ENCODE data around the gene LIG1.

The LIG1 gene

DNA sequence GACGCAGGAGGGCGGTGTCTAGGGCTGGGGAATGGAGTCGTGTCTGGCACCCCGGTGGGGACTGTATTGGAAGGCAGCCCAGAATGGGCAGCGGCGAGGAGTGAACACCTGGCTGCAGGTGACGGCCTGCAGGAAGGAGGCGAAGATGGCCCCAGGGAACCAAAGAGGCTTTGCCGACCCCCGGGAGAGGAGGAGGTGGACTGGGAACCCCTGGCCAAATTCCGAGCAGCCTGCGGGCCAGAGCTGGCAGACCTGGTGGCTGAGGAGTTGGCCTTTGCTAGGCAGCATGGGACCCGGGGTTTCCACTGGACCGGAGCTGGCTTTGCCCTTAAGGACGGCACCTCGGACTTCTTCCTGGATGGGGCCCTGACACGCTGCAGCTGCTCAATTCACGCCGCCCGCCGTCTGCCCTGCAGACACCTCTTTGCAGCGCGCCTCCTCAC lies 26.2 kb upstream of the LIG1 start:
- TF ChIP-seq SIN3A (IDR thresholded peaks at IDR 0.05; ENCODE audit: borderline replicate concordance, insufficient read depth, low read length): no peak
- TF ChIP-seq, protein P1, sequence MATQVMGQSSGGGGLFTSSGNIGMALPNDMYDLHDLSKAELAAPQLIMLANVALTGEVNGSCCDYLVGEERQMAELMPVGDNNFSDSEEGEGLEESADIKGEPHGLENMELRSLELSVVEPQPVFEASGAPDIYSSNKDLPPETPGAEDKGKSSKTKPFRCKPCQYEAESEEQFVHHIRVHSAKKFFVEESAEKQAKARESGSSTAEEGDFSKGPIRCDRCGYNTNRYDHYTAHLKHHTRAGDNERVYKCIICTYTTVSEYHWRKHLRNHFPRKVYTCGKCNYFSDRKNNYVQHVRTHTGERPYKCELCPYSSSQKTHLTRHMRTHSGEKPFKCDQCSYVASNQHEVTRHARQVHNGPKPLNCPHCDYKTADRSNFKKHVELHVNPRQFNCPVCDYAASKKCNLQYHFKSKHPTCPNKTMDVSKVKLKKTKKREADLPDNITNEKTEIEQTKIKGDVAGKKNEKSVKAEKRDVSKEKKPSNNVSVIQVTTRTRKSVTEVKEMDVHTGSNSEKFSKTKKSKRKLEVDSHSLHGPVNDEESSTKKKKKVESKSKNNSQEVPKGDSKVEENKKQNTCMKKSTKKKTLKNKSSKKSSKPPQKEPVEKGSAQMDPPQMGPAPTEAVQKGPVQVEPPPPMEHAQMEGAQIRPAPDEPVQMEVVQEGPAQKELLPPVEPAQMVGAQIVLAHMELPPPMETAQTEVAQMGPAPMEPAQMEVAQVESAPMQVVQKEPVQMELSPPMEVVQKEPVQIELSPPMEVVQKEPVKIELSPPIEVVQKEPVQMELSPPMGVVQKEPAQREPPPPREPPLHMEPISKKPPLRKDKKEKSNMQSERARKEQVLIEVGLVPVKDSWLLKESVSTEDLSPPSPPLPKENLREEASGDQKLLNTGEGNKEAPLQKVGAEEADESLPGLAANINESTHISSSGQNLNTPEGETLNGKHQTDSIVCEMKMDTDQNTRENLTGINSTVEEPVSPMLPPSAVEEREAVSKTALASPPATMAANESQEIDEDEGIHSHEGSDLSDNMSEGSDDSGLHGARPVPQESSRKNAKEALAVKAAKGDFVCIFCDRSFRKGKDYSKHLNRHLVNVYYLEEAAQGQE (IDR thresholded peaks at IDR 0.05; ENCODE audit: insufficient read depth in 1 of 2, low read depth in 2 of 2, low read length in 2 of 2): no peak
- TF ChIP-seq FOXP2 (optimal IDR thresholded peaks at IDR 0.05; ENCODE audit: borderline replicate concordance, extremely low read depth, extremely low read length, insufficient read depth): no peak
- TF ChIP-seq POLR2AphosphoS5 (IDR thresholded peaks at IDR 0.05; ENCODE audit: low read depth, low read length): no peak
- no peak for TF ChIP-seq TAF1 (IDR thresholded peaks at IDR 0.05; ENCODE audit: borderline replicate concordance, insufficient read depth, low read length)

DNA sequence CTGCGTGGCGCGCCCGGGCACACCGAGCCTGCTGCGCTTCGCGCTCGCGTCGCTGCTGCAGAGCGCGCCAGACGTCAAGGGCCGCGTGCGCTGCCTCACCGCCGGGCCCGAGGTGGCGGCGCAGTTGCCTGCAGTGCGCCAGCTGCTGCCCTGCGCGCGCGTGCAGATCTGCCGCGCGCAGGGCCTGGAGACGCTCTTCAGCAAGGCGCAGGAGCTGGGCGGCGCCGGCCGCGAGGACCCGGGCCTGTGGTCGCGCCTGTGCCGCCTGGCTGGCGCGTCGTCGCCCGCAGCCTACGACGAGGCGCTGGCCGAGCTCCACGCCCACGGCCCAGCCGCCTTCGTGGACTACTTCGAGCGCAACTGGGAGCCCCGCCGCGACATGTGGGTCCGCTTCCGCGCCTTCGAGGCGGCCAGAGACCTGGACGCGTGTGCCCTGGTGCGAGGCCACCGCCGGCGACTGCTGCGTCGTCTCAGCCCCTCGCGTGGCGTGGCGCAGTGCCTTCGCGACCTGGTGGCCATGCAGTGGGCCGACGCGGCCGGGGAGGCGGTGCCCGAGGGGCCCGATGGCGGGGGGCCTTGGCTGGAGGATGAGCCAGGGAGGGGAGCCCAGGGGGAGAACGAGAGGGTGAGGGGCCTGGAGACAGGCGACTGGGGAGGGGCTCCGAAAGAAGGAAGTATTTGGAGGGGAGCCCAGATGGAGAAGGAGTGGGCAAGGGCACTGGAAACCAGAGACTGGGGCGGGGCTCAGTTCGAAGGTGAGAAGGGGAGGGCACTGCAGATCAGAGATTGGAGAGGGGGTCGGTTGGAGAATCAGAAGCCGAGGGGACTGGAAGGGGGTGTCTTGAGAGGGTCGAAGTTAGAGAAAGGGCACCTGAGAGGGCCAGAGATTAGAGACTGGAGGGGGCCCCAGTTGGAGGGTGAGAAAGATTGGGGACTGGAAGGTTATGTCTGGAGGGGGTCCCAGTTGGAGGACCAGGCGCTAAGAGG lies 25.0 kb upstream of the LIG1 start:
- TF ChIP-seq, protein P1 (IDR thresholded peaks at IDR 0.05; ENCODE audit: insufficient read depth in 1 of 2, low read depth in 2 of 2, low read length in 2 of 2): no peak
- TF ChIP-seq TAF1 (IDR thresholded peaks at IDR 0.05; ENCODE audit: borderline replicate concordance, insufficient read depth, low read length): no peak
- TF ChIP-seq SIN3A (IDR thresholded peaks at IDR 0.05; ENCODE audit: borderline replicate concordance, insufficient read depth, low read length): no peak
- TF ChIP-seq POLR2AphosphoS5 (IDR thresholded peaks at IDR 0.05; ENCODE audit: low read depth, low read length): no peak
- TF ChIP-seq FOXP2 (optimal IDR thresholded peaks at IDR 0.05; ENCODE audit: borderline replicate concordance, extremely low read depth, extremely low read length, insufficient read depth): no peak

GRCh38 chr19:48194041-48194843 lies 24.1 kb upstream of the LIG1 start:
- TF ChIP-seq, protein P1 (IDR thresholded peaks at IDR 0.05; ENCODE audit: insufficient read depth in 1 of 2, low read depth in 2 of 2, low read length in 2 of 2): no peak
- TF ChIP-seq FOXP2 (optimal IDR thresholded peaks at IDR 0.05; ENCODE audit: borderline replicate concordance, extremely low read depth, extremely low read length, insufficient read depth): no peak
- TF ChIP-seq SIN3A (IDR thresholded peaks at IDR 0.05; ENCODE audit: borderline replicate concordance, insufficient read depth, low read length): no peak
- TF ChIP-seq TAF1 (IDR thresholded peaks at IDR 0.05; ENCODE audit: borderline replicate concordance, insufficient read depth, low read length): no peak
- TF ChIP-seq POLR2AphosphoS5 (IDR thresholded peaks at IDR 0.05; ENCODE audit: low read depth, low read length): no peak

DNA sequence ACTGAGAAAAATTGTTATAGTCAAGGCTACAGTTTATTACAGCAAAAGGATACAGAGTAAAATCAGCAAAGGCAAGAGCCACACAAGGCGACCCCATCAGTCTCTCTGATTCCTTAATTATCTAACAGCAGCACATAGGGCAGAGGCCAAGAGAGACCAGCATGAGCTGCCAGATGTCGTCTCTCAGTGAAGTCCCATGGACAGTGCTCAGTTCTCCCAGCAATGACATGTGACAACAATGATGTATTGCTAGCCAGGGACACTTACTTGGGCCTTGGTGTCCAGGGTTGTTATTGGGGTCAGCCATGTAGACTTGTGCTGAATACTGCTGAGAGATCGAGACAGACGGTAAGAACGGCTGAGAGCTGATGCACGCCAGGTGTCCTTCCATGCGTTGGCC lies 22.6 kb upstream of the LIG1 start:
- TF ChIP-seq POLR2AphosphoS5 (IDR thresholded peaks at IDR 0.05; ENCODE audit: low read depth, low read length) (no peak), FOXP2 (optimal IDR thresholded peaks at IDR 0.05; ENCODE audit: borderline replicate concordance, extremely low read depth, extremely low read length, insufficient read depth) (no peak), TAF1 (IDR thresholded peaks at IDR 0.05; ENCODE audit: borderline replicate concordance, insufficient read depth, low read length) (no peak), SIN3A (IDR thresholded peaks at IDR 0.05; ENCODE audit: borderline replicate concordance, insufficient read depth, low read length) (no peak)
- TF ChIP-seq, protein P1 (IDR thresholded peaks at IDR 0.05; ENCODE audit: insufficient read depth in 1 of 2, low read depth in 2 of 2, low read length in 2 of 2): no peak

Data from PFSK-1 (cell line).